Stimulated activated naive CD8-positive, alpha-beta T cell treated with anti-CD3 and anti-CD28 coated beads, Interleukin-15, Interleukin-2, amounts not matched to agents 100 ng/mL and 50 ng/mL, for 24 hours (primary cell): Measurements from ENCODE around the gene TMEM203.

Experiments used
- H3K27ac Mint-ChIP-seq: one replicate; pipeline ENCODE4 v1.8.0; 2021; ENCODE audit warnings: mild to moderate bottlenecking, mixed read lengths
- H3K27me3 Mint-ChIP-seq: one replicate; pipeline ENCODE4 v1.8.0; 2021; ENCODE audit warnings: mixed read lengths
- H3K36me3 Mint-ChIP-seq: one replicate; pipeline ENCODE4 v1.8.0; 2021; ENCODE audit warnings: low read depth, mixed read lengths
- H3K4me1 Mint-ChIP-seq: one replicate; pipeline ENCODE4 v1.8.0; 2021; ENCODE audit warnings: low read depth, mixed read lengths
- H3K4me3 Mint-ChIP-seq: one replicate; pipeline ENCODE4 v1.8.0; 2021; ENCODE audit warnings: mild to moderate bottlenecking, mixed read lengths
- H3K9me3 Mint-ChIP-seq: one replicate; pipeline ENCODE4 v1.8.0; 2021; ENCODE audit warnings: mixed read lengths

The TMEM203 gene

GRCh38 chr9:137157618-137158415 lies 47.6 kb downstream of the TMEM203 start:
- Mint-ChIP-seq H3K27ac (no peak overlapping the region), H3K36me3 (no peaks in the 10 kb centered on the region), H3K9me3 (no peaks in the 10 kb centered on the region), H3K4me1 (peaks cover 12% of the 10 kb centered on the region), H3K27me3 (peaks cover 34% of the 10 kb centered on the region), H3K4me3 (no peak overlapping the region)

- Mint-ChIP-seq H3K4me1 (peaks cover 15% of the 10 kb centered on the region), H3K9me3 (no peaks in the 10 kb centered on the region), H3K27ac (no peak overlapping the region), H3K27me3 (peaks cover 33% of the 10 kb centered on the region), H3K36me3 (no peaks in the 10 kb centered on the region), H3K4me3 (peak overlapping the region; percentile 47)
These were observed 48.7 kb downstream of the TMEM203 start for GRCh38 chr9:137156567-137157375.
